Tibial artery (tissue), 4 donors: ENCODE data around the gene ZNF613.

Experiments
- DNase-seq, 2 donors: peaks; one replicate each; pipeline ENCODE4 v3.0.0-alpha.2; 2019
- H3K27ac ChIP-seq, 2 donors: fragments of 200-600 bp; sonication (generic) in 1 of 2; 1 replicate in 1 of 2; 2 replicates in 1 of 2; pipeline ENCODE4 v1.5.1; 2018 to 2019; ENCODE audit warnings: mild to moderate bottlenecking in 1 of 2
- H3K27me3 ChIP-seq, 2 donors: fragments of 200-600 bp; sonication (generic) in 1 of 2; one replicate each; pipeline versions ENCODE4 v1.5.1 to v1.6.0; 2016 to 2019
- H3K36me3 ChIP-seq, 3 donors: fragments of 200-600 bp; sonication (generic) in 2 of 3; one replicate each; pipeline ENCODE4 v1.5.1; 2016 to 2019; ENCODE audit warnings: mild to moderate bottlenecking in 2 of 3
- H3K4me1 ChIP-seq, 4 donors: fragments of 200-600 bp; sonication (generic) in 2 of 4; 1 replicate in 3 of 4; 2 replicates in 1 of 4; pipeline ENCODE4 v1.5.1; 2016 to 2019
- H3K4me3 ChIP-seq, 2 donors: fragments of 200-600 bp; sonication (generic) in 1 of 2; 1 replicate in 1 of 2; 2 replicates in 1 of 2; pipeline ENCODE4 v1.5.1; 2018 to 2019; ENCODE audit warnings: mild to moderate bottlenecking in 2 of 2
- H3K9me3 ChIP-seq, 3 donors: fragments of 200-600 bp; sonication (generic) in 1 of 3; one replicate each; pipeline ENCODE4 v1.5.1; 2016 to 2019
- CTCF ChIP-seq, 2 experiments: fragments of 200-600 bp in 1 of 2; fragments of 450-650 bp in 1 of 2; IDR thresholded peaks; one replicate each; pipeline ENCODE4 v1.5.1; 2017 to 2019; ENCODE audit warnings: antibody characterized with exemption in 2 of 2, mild to moderate bottlenecking in 1 of 2, moderate library complexity in 1 of 2
- intact Hi-C: fragments of 100-400 bp; cut with DNase I; formaldehyde crosslinking; loops from one replicate; pipeline ENCODE4 v1.15.0; 2023; ENCODE audit warnings: low total_unique reads

Gene ZNF613

GRCh38 chr19:51921949-51922348, 5.3 kb upstream of the ZNF613 start:
- peaks cover 0 to 9% (median 7%) of the 10 kb centered on the region in 3 donors for H3K36me3 ChIP-seq
- intact Hi-C loops: loop anchor here (10.0 kb wide), 1 partner anchor 313 kb away; no protein-coding TSS in a partner anchor
- no peak for DNase-seq
- no peak overlapping the region for H3K4me3 ChIP-seq
- no peaks in the 10 kb centered on the region for H3K27me3 ChIP-seq
- H3K27ac ChIP-seq: no peak overlapping the region
- H3K4me1 ChIP-seq: peaks cover 0 to 4% (median 2%) of the 10 kb centered on the region in 4 donors
- TF ChIP-seq CTCF (IDR thresholded peaks at IDR 0.05): no peak
- H3K9me3 ChIP-seq: peaks cover 11 to 67% (median 57%) of the 10 kb centered on the region in 3 donors

- no peak for DNase-seq
- intact Hi-C loops: loop anchor here (10.0 kb wide), 1 partner anchor 308 kb away; no protein-coding TSS in a partner anchor
- H3K9me3 ChIP-seq: peaks cover 7 to 24% (median 21%) of the 10 kb centered on the region in 3 donors
These were observed 867 bp upstream of the ZNF613 start for GRCh38 chr19:51926426-51926783.

DNA sequence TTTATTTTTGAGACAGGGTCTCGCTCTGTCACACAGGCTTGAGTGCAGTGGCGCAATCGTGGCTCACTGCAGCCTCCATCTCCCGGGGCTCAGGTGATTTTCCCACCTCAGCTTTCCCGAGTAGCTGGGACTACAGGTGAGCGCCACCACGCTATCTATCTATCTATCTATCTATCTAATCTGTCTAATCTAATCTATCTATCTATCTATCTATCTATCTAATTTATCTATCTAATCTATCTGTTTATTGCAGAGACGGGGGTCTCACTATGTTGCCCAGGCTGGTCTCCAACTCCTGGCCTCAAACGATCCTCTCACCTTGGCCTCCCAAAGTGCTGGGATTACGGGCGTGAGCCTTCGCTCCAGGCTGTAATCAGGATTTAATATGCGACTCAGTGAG, 587 bp downstream of the ZNF613 start:
- Histone ChIP-seq H3K9me3 (peaks cover 0 to 16% (median 10%) of the 10 kb centered on the region in 3 donors), H3K4me3 (peak overlapping the region; percentile 86 to 90), H3K36me3 (peaks cover 33 to 34% (median 33%) of the 10 kb centered on the region in 3 donors), H3K27me3 (no peaks in the 10 kb centered on the region), H3K27ac (peak overlapping the region; percentile 75 to 85), H3K4me1 (peaks cover 0 to 14% (median 10%) of the 10 kb centered on the region in 4 donors)
- intact Hi-C loops: loop anchor here (10.0 kb wide), 1 partner anchor 307 kb away; no protein-coding TSS in a partner anchor
- DNase-seq: no peak
- TF ChIP-seq CTCF (IDR thresholded peaks at IDR 0.05): no peak

More at GRCh38 chr19:51926426-51926783, 867 bp upstream of the ZNF613 start:
- Histone ChIP-seq H3K27me3 (no peaks in the 10 kb centered on the region), H3K36me3 (peaks cover 19 to 28% (median 26%) of the 10 kb centered on the region in 3 donors), H3K4me3 (peak overlapping the region; percentile 86 to 90), H3K4me1 (peaks cover 0 to 14% (median 10%) of the 10 kb centered on the region in 4 donors), H3K27ac (peak overlapping the region; percentile 75 to 85)
- no peak for TF ChIP-seq CTCF (IDR thresholded peaks at IDR 0.05)

DNA sequence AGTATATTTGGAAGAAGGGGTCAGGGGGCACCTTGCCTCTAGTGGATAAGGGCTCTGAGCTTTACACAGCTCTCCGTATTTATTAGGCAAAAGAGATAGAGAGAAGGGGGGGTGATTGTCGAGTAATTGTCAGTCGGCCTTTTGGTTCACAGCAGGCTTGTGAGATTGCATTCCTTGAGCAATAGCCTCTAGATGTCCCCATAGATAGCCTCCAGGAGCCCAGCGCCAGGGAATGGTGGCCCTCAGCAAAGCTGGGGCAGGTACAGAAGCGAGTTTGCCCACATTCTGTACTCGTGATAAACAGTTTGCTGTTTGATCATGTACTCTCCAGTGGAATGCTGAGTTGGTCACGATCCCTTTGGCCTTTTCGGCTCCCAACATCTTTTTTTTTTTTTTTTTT, 4.6 kb downstream of the ZNF613 start:
- Histone ChIP-seq H3K36me3 (peaks cover 72 to 74% (median 73%) of the 10 kb centered on the region in 3 donors), H3K9me3 (peaks cover 0 to 40% (median 31%) of the 10 kb centered on the region in 3 donors), H3K27me3 (no peaks in the 10 kb centered on the region), H3K4me3 (no peak overlapping the region), H3K27ac (no peak overlapping the region), H3K4me1 (peaks cover 0 to 10% (median 8%) of the 10 kb centered on the region in 4 donors)
- TF ChIP-seq CTCF (IDR thresholded peaks at IDR 0.05): no peak
- intact Hi-C loops: no loop called here
- DNase-seq: no peak

DNA sequence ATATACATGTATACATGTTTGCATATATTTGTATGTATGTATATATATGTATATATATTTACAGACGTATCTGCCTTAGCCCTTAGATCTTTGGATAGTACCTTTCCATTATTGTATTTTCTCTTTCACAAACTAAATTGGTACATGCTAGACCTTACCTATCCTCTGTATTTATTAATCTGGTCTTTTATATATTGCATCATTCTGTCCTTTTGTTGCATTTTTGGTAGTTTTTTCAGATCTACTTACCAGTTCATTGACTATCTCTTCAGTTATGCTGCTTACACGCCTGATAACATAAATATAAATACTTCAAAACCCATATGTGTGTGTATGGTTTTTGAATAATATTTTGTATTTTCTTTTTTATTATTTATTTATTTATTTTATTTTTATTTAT, 11.7 kb downstream of the ZNF613 start:
- no peak for DNase-seq
- peaks cover 99 to 100% (median 99%) of the 10 kb centered on the region in 3 donors for H3K36me3 ChIP-seq
- no peak overlapping the region for H3K27ac ChIP-seq
- no peak for TF ChIP-seq CTCF (IDR thresholded peaks at IDR 0.05)
- H3K27me3 ChIP-seq: no peaks in the 10 kb centered on the region
- peaks cover 2 to 100% (median 84%) of the 10 kb centered on the region in 3 donors for H3K9me3 ChIP-seq
- intact Hi-C loops: no loop called here
- no peaks in the 10 kb centered on the region for H3K4me1 ChIP-seq
- no peak overlapping the region for H3K4me3 ChIP-seq
